ELF-1 (cell line): ENCODE results near the gene NKAIN2.
"Not testable (repeated sequence)": the region's sequence is repeated elsewhere in the genome, so short reads cannot be mapped to it uniquely, and the experiment has no call there.

Source experiments
- DNase-seq: peaks from one replicate; pipeline ENCODE4 v3.0.0-alpha.2; 2016; ENCODE audit warnings: low read depth, low spot score

NKAIN2 gene

DNA sequence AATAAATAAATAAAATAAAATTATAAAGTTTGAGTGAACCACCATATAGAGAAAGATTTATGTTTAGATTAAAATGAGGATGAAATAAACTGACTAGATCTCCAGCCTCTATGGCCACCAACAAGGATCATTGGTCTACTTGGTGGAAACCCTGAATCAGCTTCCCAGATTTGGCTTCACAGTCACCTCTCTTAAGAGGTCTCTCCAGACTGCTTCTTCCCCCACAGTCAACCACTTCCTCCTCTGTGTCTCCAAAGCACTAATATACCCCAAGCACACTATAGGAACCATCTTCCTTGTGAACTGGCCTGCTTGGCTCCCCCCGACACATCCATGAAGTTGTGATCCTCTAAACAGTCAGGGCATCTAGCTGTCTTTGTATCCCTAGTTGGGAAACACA lies 629.0 kb downstream of the NKAIN2 start:
- no peak for DNase-seq

DNA sequence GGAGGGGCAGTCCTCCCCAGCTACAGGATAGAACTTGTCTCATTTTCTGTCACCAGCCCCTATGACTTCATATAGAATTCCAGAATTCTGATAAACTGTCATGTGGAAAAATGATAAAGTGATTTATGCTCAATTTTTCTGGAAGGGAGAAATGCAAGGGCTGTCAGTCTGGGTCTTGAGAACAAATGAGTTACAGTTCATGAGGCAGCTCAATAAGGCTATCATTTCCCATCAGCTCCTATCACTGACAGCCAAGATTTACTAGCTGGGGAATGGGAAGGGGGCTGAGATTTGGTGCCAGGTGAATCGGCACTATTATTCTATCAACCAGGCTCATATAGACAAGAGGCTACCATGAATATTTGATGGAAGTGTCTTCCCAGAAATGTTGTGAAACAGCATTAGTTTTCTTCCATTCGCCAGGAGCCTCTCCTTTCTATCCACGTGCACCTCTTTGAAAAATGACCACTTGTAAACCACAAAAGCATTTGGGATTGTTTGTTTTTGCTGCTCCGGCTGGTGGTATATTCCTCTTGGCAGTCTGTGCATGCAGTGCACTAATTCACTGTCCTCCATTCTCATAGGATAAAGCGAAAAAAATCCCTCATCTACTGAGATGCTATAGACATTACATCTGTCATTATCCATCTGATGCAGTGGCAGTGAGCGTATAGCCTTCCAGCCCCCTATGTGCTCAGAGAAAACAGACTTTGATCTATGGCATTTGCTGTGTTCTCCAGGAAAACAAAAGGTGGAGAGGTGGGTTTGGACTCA lies 629.9 kb downstream of the NKAIN2 start:
- DNase-seq: no peak

DNA sequence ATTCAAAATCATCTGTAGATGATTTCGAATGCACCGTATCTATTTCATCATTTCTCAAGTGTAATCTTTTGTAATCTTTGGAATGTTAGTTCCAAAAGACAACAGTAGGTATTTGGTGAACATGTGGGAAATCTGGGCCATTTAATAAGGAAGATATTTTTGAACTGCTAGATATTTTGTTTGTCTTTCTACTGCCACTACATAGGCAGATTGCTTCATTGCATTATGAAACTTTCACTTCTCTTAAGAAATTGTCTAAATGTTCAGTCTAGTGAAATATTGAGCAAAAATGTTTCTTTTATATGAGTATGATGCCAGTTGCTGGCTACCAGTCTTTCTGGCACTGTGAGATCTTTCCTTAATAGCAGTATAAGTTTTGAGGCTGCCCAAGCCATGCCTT lies 630.8 kb downstream of the NKAIN2 start:
- no peak for DNase-seq

GRCh38 chr6:124436803-124437202 lies 633.1 kb downstream of the NKAIN2 start:
- DNase-seq: no peak

DNA sequence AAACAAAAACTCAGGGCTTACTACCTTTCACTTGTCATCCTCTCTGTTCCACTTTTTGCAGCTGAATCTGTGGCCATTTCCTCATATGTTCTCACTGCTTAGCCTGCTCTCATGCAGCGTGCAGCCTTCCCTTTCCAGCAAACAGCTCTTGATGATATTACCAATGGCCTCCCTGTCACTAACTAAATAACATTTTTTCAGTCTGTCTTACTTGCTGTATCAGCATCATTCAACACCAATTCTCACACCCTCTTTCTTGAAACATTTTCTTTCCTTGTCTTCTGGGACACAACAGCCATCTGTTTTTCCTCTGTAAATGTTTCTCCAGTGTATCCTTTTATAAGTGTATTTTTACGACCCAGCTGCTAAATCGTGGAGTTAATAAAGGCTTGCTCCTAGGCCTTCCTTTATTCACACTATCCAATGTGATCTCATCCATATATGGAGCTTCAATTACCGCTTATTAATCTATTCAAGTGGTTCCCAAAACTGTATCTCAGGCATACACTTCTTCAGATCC lies 634.9 kb downstream of the NKAIN2 start:
- no peak for DNase-seq

DNA sequence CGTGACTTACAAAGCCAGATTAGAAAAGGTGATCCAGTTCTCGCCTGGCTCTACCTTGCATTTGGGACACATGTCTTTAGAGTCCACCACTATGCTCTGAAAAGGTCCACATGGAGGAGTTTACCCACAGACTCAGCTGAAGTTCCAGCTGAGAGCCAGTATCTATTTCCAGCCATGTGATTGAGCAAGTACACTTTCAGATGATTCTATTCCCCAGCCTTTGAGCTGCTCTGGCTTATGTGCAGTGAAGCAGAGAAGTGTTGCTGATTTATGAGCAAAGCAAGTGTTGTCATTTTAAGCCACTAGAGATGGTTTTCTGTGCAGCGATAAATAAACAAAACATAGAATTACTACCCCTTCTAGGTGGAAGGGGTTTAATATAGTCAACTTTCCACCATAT lies 637.8 kb downstream of the NKAIN2 start:
- no peak for DNase-seq

GRCh38 chr6:124443541-124443940 lies 639.9 kb downstream of the NKAIN2 start:
- no peak for DNase-seq

DNA sequence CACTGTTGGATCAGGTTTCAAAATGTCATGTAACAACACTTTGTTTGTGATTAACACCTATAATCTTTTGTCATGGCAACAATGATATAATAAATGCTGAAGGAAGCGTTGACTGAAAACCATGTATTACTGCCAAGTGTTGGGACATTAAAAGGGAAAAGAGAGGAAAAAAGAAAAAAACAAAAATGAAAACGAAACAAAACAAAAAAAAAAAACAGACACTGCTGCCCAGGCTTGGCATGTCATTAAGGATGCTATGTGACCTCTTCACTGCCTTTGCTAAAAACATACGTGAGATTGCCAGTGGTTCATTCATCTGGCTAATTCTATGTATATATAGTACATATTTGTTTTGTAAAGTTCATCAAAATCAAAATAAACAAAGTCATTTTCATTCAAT lies 641.9 kb downstream of the NKAIN2 start:
- no peak for DNase-seq

- DNase-seq: no peak
These were observed 643.3 kb downstream of the NKAIN2 start for GRCh38 chr6:124446961-124447360.

DNA sequence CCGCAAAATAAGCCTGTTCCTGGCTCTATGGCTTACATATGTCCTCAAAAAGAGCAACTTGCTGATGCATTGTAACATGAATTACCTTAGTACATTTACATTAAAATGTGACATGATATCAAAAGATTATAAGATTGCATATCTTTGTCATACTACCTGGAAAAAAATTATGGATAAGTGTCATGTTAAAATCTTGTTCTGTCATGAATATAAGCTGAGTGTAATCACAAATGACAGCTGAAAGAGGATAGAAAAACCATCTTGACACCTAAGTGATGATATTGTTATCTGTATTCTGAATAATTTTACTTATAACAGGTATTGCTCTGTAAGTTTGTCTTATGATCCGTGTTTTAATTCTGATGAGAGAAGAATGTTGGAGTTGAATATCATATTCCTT lies 655.6 kb downstream of the NKAIN2 start:
- no peak for DNase-seq

DNA sequence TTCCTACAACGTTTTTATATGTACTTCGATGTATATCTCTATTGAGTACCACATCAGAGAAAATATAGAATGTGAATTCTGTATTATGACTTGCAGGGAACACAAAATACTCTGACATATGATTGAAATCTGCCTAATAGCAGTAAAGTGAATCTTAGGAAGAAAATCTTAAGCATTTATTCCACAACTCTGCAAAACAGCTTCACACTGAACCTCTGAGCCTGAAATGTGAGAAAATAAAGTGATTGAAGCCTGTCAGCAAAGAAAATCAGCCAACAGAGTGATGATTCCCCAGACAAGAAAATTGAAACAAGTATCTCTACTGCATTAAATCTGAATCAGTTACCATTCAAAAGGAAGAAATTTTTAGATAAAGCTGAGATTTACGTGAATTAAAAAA lies 659.1 kb downstream of the NKAIN2 start:
- no peak for DNase-seq

DNA sequence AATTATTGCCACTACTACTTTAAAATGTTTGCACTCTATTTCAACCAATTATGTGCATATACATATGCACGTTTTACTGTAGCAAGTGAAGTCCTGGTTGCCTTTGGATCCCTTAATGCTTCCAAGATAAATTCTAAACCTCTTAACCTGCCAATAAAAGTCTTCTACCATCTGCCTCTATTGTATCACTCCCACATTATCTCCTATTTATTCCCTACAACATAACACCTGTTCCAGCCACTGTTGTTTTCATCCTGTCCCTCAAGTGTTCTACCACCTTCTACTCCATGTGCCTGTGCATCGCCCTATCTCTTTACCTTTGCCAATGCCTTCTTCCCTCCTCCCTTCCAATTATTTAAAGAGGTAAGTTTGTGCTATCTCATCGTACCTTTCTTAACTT lies 659.6 kb downstream of the NKAIN2 start:
- no peak for DNase-seq

DNA sequence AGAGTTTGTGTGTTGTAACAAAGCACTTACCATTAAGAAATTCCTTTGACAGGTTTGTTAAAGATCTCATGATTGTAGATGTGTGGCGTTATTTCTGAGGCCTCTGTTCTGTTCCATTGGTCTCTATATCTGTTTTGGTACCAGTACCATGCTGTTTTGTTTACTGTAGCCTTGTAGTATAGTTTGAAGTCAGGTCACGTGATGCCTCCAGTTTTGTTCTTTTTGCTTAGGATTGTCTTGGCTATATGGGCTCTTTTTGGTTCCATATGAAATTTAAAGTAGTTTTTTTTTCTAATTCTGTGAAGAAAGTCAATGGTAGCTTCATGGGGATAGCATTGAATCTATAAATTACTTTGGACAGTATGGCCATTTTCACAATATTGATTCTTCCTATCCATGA lies 660.9 kb downstream of the NKAIN2 start:
- DNase-seq: not testable (repeated sequence)

DNA sequence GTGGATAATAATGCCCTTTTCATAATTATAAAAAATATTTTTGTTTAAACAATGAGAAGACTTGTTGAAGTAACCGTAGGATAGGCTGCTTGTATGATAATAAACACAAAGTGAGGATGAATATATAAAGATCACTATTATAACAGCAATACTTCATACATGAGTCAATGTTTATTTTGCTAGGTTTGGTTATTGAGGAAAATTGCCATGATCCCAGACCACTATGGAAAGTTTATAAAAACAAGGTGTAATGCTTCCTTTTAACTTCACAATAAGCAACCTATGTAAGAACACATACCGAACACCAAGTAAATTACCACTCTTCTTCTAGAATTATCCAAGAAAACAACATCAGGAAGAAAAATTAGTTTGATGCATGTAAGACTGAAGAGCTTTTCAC lies 663.3 kb downstream of the NKAIN2 start:
- no peak for DNase-seq

DNA sequence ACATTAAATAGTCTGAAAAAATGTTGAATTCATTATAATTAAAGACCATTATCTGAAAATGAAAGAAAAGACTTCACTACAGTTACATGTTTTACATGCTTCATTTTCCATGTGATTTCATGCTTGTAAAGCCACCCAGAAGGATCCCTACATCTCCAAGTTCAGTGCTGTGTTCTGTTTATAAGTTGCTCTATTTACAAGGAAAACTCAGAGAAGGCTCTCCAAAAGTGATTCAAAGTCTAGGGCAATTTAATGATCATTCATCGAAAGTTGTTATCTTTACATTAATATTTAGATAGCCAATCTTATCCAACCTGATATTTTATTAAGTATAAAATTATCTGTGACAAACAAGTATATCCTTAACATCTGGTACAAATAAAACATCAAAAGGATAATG lies 663.7 kb downstream of the NKAIN2 start:
- no peak for DNase-seq

DNA sequence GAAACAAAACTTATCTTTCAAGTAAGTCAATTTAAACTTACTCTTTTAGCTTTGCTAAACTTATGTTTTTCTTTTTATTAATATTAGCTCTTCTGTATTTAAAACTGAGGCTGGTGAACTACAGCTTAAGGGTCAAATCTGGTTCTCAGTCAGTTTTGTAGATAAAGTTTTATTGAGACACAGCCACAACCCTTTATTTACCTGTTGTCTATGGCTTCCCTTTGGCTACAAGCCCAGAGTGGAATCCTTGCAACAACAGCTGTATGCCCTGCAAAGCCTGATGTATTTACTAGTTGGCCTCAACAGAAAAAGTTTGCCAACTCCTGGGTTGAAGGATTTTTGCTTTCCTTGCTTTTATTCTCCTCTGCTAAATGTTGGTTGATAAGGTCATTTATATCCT lies 667.1 kb downstream of the NKAIN2 start:
- DNase-seq: no peak

DNA sequence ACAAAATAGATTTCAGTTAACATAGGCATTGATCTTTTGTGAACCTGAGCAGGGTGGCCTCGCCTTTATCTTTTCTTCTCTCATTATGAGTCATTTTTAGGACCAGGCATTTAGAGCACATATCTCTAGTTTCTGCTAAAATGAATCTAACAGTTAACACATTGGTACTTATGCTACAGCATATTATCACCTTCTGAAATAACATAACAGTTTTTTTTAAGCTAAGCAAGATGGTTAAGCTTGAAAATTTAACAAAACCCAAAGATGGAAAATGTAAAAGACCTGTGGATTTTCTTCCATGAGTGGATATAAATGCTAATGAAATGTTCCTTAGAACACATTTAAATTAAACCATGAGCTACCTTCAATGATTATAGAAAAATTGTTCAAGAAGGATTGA lies 671.5 kb downstream of the NKAIN2 start:
- no peak for DNase-seq

GRCh38 chr6:124478906-124479305 lies 675.2 kb downstream of the NKAIN2 start:
- DNase-seq: no peak

DNA sequence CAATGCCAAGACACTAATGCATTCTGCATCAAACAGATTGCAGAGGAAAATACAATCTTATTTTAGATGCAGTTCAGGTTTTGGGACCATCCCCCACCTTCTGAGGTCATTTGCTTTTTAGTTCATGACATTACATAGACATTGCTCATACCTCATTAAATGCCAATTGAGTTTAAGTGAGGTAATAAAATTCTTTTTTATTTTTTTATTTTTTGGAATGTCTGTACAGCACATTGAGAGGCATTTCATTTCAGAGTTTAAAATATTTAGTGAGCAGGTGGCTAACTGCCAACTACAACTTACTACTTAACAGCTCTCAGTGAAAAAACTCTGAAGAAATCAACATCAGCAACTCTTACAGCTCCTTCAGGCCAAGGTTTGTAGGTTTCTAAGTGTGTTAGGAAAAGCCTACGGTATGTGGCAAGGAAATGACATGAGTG lies 676.3 kb downstream of the NKAIN2 start:
- DNase-seq: no peak

- no peak for DNase-seq
These were observed 678.4 kb downstream of the NKAIN2 start for GRCh38 chr6:124482071-124482491.

- DNase-seq: no peak
These were observed 684.2 kb downstream of the NKAIN2 start for GRCh38 chr6:124487623-124488431.

DNA sequence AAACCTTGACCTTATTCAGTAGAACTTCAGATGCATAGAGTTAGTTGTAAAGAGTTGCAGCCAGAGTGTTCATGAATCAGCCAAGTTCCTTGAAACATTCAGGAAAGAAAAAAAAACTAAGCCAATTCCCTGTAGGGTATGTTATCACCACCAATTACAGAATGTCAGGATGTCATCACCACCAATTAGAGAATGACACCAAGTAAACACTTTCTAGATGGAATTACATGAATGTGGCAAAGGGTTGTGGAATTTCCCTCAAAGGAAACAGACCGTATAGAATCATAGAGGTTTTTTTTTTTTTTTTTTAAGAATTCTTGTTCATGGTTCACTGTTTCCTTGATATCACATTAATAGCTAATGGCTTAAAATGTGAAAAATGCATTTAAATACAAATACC lies 686.5 kb downstream of the NKAIN2 start:
- DNase-seq: no peak

DNA sequence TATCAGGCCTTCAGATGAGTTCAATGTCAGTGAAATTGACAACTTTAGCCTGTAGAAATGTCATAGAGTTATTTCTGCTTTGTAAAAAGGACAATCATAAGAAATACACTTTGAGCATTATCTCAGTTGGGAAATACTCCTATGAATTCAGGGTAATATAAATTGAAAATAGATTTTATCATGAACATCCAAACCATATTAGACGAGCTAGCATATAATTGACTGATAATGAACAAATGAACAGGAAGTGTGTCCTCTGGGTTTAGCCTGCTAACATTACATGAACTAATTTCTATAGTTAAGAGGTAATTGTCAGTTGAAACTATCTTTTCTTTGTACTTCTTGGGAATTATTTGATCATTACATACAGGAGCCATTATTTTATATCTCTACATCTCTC lies 689.6 kb downstream of the NKAIN2 start:
- DNase-seq: no peak
